Tibial nerve (tissue), 4 donors: ENCODE results near the gene LETMD1. TPM values are rescaled to one million over a fixed set of nuclear protein-coding genes. Genes with fewer than 3 reads are reported as not detected.

Source experiments
- DNase-seq, 2 donors: peaks; one replicate each; pipeline ENCODE4 v3.0.0-alpha.2; 2019; ENCODE audit warnings: low spot score in 2 of 2
- H3K27ac ChIP-seq, 4 donors: fragments of 200-600 bp; sonication (generic) in 3 of 4; one replicate each; pipeline ENCODE4 v1.5.1; 2017 to 2019; ENCODE audit warnings: mild to moderate bottlenecking in 1 of 4
- H3K27me3 ChIP-seq, 2 donors: fragments of 200-600 bp; sonication (generic) in 1 of 2; one replicate each; pipeline versions ENCODE4 v1.5.1 to v1.6.0; 2017 to 2019
- H3K36me3 ChIP-seq, 3 donors: fragments of 200-600 bp; sonication (generic); one replicate each; pipeline ENCODE4 v1.5.1; 2018 to 2019
- H3K4me1 ChIP-seq, 4 donors: fragments of 200-600 bp; sonication (generic) in 3 of 4; one replicate each; pipeline ENCODE4 v1.5.1; 2017 to 2019
- H3K4me3 ChIP-seq, 4 donors: fragments of 200-600 bp; sonication (generic) in 3 of 4; one replicate each; pipeline ENCODE4 v1.5.1; 2017 to 2019; ENCODE audit warnings: mild to moderate bottlenecking in 1 of 4, moderate library complexity in 1 of 4
- H3K9me3 ChIP-seq, 4 donors: fragments of 200-600 bp; sonication (generic) in 3 of 4; one replicate each; pipeline ENCODE4 v1.5.1; 2017 to 2019
- EP300 ChIP-seq, 2 donors: sonication (generic); formaldehyde crosslinking; IDR thresholded peaks; one replicate each; pipeline ENCODE4 v1.6.1; 2017; ENCODE audit warnings: antibody characterized with exemption in 2 of 2, mild to moderate bottlenecking in 1 of 2
- POLR2A ChIP-seq, 2 donors: fragments of 450-650 bp; IDR thresholded peaks; one replicate each; pipeline ENCODE4 v1.6.1; 2017; ENCODE audit warnings: antibody characterized with exemption in 2 of 2, mild to moderate bottlenecking in 2 of 2, moderate library complexity in 2 of 2
- WGBS, 2 donors: methylation state at CpG; one replicate each; pipeline ENCODE4 v1.1.5; 2018; 5-methylcytosine and 5-hydroxymethylcytosine counted together
- total RNA-seq, 4 donors: library from RNA; depleted of rRNA; stranded (reverse); fragments of >200 nt; gene quantifications; one replicate each; pipeline ENCODE4 v1.1.0, GENCODE V29; 2016
- TF ChIP-seq, protein P1 (sequence below), 5 experiments: fragments of 200-600 bp in 3 of 5; fragments of 450-650 bp in 2 of 5; sonication (generic) in 3 of 5; IDR thresholded peaks; one replicate each; pipeline ENCODE4 v1.5.1; 2016 to 2019; ENCODE audit warnings: antibody characterized with exemption in 5 of 5, mild to moderate bottlenecking in 3 of 5, moderate library complexity in 2 of 5

The LETMD1 gene
- total RNA-seq, 4 donors from 2014 or later: 52.3 to 72.4 (median 66.7) TPM

DNA sequence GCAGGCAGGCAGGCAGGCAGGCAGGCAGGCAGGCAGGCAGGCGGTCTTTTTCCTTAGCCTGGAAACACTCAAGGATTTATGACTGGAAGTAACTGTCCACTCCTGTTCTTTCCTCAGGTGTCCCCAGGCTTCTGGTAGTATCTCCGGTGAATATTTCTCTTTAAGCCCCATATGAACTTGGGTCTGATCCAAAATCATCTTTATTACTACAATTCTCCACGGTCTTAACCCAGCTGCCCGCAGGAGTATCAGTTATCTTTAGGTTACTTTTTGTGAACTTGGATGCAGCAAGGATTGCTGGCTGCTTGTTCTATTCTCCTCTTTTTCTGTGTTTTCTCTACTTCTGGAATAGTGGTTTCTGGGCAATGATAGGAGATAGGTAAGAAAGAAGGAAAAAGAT, 32.0 kb downstream of the LETMD1 start:
- 61 to 62% methylated on average over 4 of the region's 4 CpGs for WGBS, 2 donors
- Histone ChIP-seq H3K4me1 (peaks cover 0 to 62% (median 19%) of the 10 kb centered on the region in 4 donors), H3K27ac (no peak overlapping the region), H3K9me3 (no peaks in the 10 kb centered on the region), H3K4me3 (no peak overlapping the region), H3K27me3 (no peaks in the 10 kb centered on the region), H3K36me3 (no peaks in the 10 kb centered on the region)
- no peak for DNase-seq
- TF ChIP-seq EP300 (IDR thresholded peaks at IDR 0.05) (no peak), POLR2A (IDR thresholded peaks at IDR 0.05) (no peak)
- TF ChIP-seq, protein P1, sequence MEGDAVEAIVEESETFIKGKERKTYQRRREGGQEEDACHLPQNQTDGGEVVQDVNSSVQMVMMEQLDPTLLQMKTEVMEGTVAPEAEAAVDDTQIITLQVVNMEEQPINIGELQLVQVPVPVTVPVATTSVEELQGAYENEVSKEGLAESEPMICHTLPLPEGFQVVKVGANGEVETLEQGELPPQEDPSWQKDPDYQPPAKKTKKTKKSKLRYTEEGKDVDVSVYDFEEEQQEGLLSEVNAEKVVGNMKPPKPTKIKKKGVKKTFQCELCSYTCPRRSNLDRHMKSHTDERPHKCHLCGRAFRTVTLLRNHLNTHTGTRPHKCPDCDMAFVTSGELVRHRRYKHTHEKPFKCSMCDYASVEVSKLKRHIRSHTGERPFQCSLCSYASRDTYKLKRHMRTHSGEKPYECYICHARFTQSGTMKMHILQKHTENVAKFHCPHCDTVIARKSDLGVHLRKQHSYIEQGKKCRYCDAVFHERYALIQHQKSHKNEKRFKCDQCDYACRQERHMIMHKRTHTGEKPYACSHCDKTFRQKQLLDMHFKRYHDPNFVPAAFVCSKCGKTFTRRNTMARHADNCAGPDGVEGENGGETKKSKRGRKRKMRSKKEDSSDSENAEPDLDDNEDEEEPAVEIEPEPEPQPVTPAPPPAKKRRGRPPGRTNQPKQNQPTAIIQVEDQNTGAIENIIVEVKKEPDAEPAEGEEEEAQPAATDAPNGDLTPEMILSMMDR (IDR thresholded peaks at IDR 0.05): no peak

- Histone ChIP-seq H3K4me3 (no peak overlapping the region), H3K27ac (no peak overlapping the region), H3K27me3 (no peaks in the 10 kb centered on the region), H3K36me3 (no peaks in the 10 kb centered on the region), H3K4me1 (peaks cover 0 to 49% (median 12%) of the 10 kb centered on the region in 4 donors), H3K9me3 (no peaks in the 10 kb centered on the region)
- DNase-seq: no peak
- TF ChIP-seq EP300 (IDR thresholded peaks at IDR 0.05) (no peak), POLR2A (IDR thresholded peaks at IDR 0.05) (no peak)
- TF ChIP-seq, protein P1 (IDR thresholded peaks at IDR 0.05): no peak
- WGBS, 2 donors: 54 to 59% methylated on average over 1 of the region's 1 CpG
Observed at GRCh38 chr12:51081421-51081820, 33.3 kb downstream of the LETMD1 start.

DNA sequence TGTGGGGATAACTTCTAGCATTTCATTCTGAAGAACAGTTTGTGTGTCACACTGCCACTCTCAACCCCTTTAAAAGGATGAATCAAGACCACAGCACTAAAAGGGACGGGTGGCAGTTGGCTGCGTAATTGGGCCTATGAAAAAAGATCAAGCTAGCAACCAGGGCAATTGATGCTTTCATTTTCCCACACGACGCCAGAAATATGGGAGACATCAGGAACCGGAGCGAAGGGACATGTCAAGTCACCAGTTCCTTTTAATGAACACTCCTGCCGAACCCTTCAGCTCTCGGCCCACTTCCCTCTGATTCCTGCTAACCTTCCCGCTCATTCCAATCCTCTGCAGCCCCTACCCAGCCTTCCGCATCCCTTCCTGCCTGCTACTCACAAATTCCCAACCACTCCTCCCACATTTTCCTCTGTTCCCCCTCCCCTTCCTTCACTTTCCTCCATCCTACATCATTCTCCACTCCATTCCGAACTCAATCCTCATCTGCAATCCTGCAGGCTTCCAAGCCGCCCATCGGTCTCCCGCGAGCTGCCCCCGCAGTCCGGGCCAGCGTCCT, 34.5 kb downstream of the LETMD1 start:
- H3K36me3 ChIP-seq: no peaks in the 10 kb centered on the region
- peaks cover 0 to 38% (median 11%) of the 10 kb centered on the region in 4 donors for H3K4me1 ChIP-seq
- no peaks in the 10 kb centered on the region for H3K27me3 ChIP-seq
- peak overlapping the region; percentile 74 to 96 (median 92) for H3K27ac ChIP-seq
- peak overlapping the region; percentile 78 to 95 (median 86) for H3K4me3 ChIP-seq
- 1% methylated on average over 18 of the region's 18 CpGs for WGBS, 2 donors
- no peak for TF ChIP-seq POLR2A (IDR thresholded peaks at IDR 0.05)
- TF ChIP-seq, protein P1 (IDR thresholded peaks at IDR 0.05): no peak
- TF ChIP-seq EP300 (IDR thresholded peaks at IDR 0.05): no peak
- H3K9me3 ChIP-seq: no peaks in the 10 kb centered on the region
- DNase-seq: peak in 1 of 2 donors; percentile 25

DNA sequence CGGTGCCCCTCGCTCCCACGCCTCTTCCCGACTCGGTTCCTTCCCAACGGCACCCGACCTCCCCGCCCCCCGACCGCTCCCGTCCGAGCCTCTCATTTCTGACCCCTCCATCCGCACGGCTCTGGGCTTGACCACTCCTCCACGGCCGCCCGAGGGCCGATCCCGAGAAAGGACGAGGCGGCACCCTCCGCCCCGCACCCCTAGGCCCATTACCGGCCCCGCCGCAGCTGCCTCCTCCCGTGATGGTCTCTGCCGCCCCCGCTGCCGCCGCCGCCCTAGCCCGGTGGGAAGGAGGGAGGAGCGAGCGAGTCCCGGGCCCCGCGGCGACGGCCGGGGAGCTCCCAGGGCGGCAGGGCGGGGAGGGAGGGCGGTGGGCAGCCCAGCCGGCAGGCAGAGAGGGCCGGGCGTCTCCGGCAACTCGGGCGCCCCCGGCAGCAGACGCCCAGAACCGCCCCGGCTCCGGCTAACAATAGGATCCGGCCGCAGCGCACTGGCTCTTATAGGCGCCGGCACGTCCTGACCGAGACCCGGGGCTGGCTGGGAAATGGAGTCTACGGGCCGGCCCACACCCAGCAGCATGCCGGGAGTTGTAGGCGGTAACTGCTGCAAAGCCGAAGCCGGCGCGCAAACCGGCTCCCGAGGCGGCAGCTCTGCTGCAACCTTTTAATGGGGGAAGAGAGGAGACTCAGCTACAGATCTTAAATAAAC, 35.2 kb downstream of the LETMD1 start, which contains the start of gene CSRNP2:
CSRNP2 (minus strand) TSS at position 471 of the 708 bp plus-strand sequence. CDS start 7,035 bp downstream, outside the sequence.
- Histone ChIP-seq H3K4me3 (peak within 1 kb of the TSS; percentile 78 to 95 (median 86)), H3K9me3 (no peaks in the 10 kb centered on the region), H3K36me3 (no peaks in the 10 kb centered on the region), H3K4me1 (peaks cover 0 to 32% (median 11%) of the 10 kb centered on the region in 4 donors), H3K27me3 (no peaks in the 10 kb centered on the region), H3K27ac (peak within 1 kb of the TSS; percentile 74 to 96 (median 92))
- 0 to 1% methylated on average over 41 to 47 of the region's 74 CpGs for WGBS, 2 donors
- peak; percentile 92 to 94 for DNase-seq
- TF ChIP-seq POLR2A (IDR thresholded peaks at IDR 0.05): peak; percentile 97 to 99
- TF ChIP-seq EP300 (IDR thresholded peaks at IDR 0.05): peak; percentile 66 to 99
- TF ChIP-seq, protein P1 (IDR thresholded peaks at IDR 0.05): peak in 3 of 5 experiments; percentile 24 to 59 (median 49)

DNA sequence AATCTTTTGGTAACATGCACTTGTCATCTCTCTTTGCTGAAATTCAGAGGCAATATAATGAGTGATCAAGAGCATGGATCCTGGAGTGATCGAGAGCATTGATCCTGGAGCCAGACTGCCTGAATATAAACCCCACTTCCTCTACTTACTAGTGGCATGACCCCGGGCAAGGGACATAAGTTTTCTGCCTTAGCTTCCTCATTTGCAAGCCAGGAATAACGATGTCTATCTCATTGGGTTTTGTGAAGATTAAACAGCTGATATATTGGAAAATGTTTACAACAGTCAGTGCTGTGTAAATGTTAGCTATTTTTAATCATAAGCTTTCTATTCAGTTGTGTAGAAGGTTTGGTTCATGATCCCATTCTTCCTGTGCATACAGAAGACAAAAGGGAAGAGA, 37.6 kb downstream of the LETMD1 start:
- H3K4me3 ChIP-seq: no peak overlapping the region
- peaks cover 0 to 24% (median 11%) of the 10 kb centered on the region in 4 donors for H3K4me1 ChIP-seq
- peaks cover 0 to 20% (median 0%) of the 10 kb centered on the region in 3 donors for H3K36me3 ChIP-seq
- no peaks in the 10 kb centered on the region for H3K27me3 ChIP-seq
- no peak overlapping the region for H3K27ac ChIP-seq
- no peaks in the 10 kb centered on the region for H3K9me3 ChIP-seq
- WGBS, 2 donors: 82% methylated on average over 3 of the region's 3 CpGs
- TF ChIP-seq, protein P1 (IDR thresholded peaks at IDR 0.05): no peak
- TF ChIP-seq POLR2A (IDR thresholded peaks at IDR 0.05): no peak
- TF ChIP-seq EP300 (IDR thresholded peaks at IDR 0.05): no peak
- no peak for DNase-seq
